Measurements from ENCODE around the gene DMRTC2. TPM values are rescaled to one million over a fixed set of nuclear protein-coding genes. Genes with fewer than 3 reads are reported as not detected.
"Not testable (repeated sequence)": the region's sequence is repeated elsewhere in the genome, so short reads cannot be mapped to it uniquely, and the experiment has no call there.

The DMRTC2 gene
- total RNA-seq, 1 donor from 2014 or later, result not detected

DNA sequence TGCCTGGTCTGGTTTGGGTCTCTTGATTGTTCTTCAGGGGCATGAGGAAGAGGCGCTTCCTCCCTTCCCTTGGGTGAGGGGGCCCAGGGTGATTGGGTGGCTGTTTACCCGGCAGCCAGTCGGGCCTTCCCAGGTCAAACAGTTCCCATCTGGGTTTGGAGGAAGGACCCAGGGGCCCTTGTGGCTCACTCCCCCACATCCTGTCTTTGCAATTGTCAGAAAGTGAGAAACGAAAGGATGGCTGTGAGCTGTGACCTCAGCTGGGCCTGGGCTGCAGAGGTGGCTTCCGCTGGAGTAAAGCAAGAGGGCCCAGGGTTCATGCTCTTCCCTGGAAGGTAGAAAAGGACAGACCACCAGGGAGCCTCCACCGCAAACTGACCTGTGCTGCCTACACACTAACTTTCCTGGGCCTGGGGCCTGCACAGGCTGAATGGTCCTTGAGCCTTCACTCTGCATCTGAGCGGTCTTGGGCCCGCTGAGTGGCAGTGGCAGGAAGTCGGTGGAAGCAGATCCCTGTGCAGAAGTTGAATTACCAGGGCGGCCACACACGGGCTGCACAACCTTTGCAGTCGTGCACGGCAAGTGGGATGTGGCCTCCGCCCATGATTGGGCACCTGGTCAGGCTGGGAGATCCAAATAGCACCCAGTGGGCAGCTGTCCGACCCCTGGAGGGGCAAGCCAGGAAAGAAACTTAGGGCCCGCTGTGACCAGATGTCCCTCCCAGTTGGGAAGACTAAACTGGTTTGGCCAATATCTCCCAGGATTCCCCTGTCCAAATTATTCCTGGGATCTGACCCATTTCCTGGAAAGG, 26.9 kb downstream of the DMRTC2 start:
- no peak for DNase-seq

DNA sequence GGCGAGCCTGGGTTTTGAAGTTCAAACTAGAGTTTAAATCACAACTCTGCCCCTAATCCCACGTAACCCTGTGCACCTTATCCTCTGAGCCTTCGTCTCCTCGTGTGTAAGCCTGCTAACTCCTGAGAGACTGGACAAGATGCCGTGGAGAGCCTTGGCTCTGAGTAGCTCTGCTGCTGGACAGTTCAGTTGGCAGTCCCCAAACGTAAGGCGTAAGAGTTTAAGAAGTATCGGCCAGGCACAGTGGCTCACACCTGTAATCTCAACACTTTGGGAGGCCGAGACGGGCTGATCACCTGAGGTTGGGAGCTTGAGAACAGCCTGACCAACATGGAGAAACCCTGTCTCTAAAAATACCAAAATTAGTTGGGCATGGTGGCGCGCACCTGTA, 27.5 kb downstream of the DMRTC2 start:
- DNase-seq, result no peak

GRCh38 chr19:41872775-41873647, 28.2 kb downstream of the DMRTC2 start:
- DNase-seq, result no peak

- DNase-seq, result not testable (repeated sequence)
Measured at GRCh38 chr19:41875973-41876372, 31.1 kb downstream of the DMRTC2 start.

GRCh38 chr19:41876847-41877832, 32.3 kb downstream of the DMRTC2 start, which contains the start of gene CD79A:
Gene CD79A, plus strand, starts transcription at chr19:41877279. Its CDS starts 26 bp downstream, at chr19:41877305.
- DNase-seq, result no peak

- no peak for DNase-seq
Measured at GRCh38 chr19:41877916-41878905, 33.4 kb downstream of the DMRTC2 start.

DNA sequence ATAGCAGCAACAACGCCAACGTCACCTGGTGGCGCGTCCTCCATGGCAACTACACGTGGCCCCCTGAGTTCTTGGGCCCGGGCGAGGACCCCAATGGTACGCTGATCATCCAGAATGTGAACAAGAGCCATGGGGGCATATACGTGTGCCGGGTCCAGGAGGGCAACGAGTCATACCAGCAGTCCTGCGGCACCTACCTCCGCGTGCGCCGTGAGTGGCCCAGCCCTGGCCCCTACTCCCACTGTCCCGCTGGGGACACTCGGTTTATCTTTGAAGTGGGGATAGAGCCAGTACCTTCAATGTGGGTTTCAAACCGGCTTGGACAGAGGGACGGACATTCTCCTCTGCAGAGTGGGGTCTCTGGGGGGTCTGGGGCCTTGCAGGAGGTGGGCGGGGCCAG, 34.2 kb downstream of the DMRTC2 start:
- no peak for DNase-seq

GRCh38 chr19:41879670-41880328, 35.0 kb downstream of the DMRTC2 start:
- DNase-seq, result no peak

DNA sequence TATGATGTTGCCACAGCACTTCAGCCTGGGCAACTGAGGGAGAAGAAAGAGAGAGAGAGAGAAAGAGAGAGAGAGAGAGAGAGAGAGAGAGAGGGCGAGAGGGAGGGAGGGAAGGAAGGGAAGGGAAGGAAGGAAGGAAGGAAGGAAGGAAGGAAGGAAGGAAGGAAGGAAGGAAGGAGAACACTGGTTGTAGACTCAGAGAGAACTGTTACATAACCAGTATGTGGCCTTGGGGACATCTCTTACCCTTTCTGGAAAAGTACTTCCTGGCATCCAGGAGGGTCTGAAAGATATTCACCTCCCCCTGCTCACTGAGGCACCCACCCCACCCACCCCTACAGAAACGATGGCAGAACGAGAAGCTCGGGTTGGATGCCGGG, 35.5 kb downstream of the DMRTC2 start:
- DNase-seq, result no peak

DNA sequence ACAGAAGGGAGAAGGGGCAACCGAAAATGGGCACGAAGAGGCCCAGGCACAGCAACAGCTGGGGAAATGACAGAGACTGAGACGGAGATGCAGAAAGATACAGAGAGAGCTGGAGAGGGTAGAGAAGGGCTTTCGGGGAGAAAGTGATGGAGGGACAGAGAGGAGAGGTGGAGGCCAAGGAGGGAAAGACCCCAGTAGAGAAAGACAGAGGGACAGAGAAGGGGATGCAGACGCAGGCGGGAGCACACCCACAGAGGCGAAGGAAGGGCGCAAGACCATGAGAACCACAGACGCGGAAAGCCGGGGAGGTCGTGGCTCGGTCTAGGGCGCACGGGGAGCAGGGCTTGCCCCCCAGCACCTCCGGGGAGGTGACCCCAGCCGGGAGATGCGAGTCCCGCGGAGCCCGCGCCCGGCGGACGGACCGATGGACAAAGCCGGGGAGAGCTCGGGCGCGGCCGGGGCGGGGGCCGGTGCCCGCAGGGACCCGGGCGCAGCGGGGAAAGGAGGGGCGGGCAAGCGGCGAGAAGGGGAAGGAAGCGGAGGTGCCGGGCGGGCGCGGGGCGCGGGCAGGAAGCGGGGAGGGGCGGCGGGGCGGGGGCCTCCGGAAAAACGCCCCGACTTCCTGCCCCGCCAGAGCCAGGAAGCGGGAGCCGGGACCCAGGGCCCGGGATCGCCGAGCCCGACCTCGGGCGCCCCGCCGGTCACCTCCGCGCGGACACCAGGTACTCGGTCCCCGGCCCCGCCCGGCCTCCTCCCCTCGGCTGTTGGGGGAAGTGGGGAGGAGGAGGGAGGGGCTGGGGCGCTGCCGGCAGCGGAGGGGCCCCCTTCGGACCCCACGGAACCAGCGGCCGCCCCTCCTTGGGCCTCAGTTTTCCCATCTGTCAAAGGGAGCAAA, 38.0 kb downstream of the DMRTC2 start, which contains the start of gene ARHGEF1:
ARHGEF1 (plus strand) TSS at position 617 of the 895 bp plus-strand sequence. CDS start 4,899 bp downstream, outside the sequence.
- DNase-seq, result no peak

DNA sequence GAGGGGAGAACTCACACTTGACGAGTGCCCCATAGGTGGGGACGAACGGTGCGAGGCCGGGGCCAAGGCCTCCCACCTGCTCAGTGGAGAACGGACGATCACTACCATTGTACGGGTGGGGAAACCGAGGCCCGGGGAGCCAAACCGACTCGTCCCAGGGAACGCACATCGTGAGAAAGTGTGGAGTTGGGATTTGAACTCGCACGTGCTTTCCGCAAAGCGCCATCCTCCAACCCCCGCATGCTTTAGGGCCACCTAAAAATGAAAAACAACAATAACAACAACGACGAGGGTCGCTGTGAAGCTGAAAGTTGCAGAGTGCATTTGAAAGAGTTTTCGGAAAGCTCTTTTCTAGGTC, 38.6 kb downstream of the DMRTC2 start:
- no peak for DNase-seq

GRCh38 chr19:41883821-41884733, 39.2 kb downstream of the DMRTC2 start:
- DNase-seq, result peak; percentile 98

DNA sequence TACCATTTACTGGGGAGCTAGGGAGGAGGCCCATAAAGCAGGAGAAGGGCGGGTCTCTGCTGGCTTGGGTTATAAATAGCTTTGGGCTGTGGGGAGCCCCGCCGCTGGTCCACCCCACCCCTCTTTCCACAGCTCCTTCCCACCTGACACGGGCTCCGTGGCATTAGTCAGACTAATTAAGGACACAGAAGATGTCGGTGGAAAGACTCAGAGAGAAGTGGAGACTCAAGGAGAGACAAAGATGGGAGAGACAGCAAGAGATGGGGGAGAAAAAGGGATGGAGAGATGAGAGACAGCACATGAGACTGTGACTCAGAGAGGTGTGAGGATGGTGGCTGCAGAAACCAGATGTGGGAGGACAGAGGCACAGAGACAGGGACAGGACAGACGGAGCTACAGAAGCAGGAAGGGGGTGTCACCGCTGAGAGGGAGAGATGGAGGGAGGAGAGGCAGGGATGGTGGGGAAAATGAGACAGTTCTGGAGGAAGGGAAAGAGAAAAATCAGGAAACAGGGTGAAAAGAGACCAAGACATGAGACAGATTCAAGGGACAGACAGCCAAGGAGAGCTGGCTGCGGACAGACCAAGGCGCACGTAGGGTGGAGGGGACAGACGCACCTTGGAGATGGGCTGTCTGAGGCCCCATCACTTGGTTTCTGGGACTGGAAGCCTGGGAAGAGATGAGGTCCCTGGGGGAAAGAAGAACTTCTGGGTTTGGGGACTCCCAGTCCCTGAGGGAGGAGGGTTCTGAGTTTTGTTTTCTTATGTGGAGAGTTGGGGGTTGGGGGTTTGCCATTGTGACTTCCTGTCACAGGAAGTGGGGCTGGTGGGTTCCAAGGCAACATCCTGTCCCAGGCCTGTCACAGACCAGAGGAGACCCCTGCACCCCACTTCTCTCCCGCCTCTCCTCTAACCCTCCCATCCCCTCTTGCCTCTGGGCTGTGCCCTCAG, 42.2 kb downstream of the DMRTC2 start:
- no peak for DNase-seq

- DNase-seq, result peak; percentile 28
Measured at GRCh38 chr19:41887711-41888382, 43.0 kb downstream of the DMRTC2 start.

- DNase-seq, result no peak
Measured at GRCh38 chr19:41888926-41889325, 44.1 kb downstream of the DMRTC2 start.

DNA sequence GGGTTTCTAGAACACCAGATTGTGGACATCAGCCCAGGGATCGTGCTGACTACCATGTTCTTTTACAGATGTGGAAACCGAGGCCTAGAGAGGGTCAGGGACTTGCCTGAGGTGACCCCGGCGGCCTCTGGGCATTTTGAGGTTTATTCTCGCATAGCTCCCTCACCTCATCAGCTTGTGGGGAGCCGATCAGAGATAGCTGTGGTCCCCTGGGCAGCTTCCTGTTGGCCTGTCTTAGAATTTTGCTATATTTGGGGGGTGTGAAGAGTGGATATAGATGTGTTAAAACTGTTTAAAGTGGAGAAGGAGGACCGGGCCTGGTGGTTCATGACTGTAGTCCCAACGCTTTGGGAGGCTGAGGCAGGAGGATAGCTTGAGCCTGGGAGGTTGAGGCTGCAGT, 45.1 kb downstream of the DMRTC2 start:
- no peak for DNase-seq

All from occipital lobe (tissue), 2 donors.